Coronary artery (tissue), 2 donors: ENCODE measurements around the gene ZSCAN20.

Experiments
- DNase-seq: peaks from one replicate; pipeline ENCODE4 v3.0.0-alpha.2; 2017; ENCODE audit warnings: low spot score
- H3K27ac ChIP-seq, 2 donors: fragments of 200-600 bp; sonication (generic); one replicate each; pipeline ENCODE4 v1.5.1; 2016 to 2019
- H3K4me3 ChIP-seq: fragments of 200-600 bp; sonication (generic); 2 replicates; pipeline ENCODE4 v1.5.1; 2016; ENCODE audit warnings: mild to moderate bottlenecking, moderate library complexity
- CTCF ChIP-seq: fragments of 200-600 bp; sonication (generic); IDR thresholded peaks from one replicate; pipeline ENCODE4 v1.5.1; 2019; ENCODE audit warnings: antibody characterized with exemption

Gene ZSCAN20

GRCh38 chr1:33429856-33430691, 42.4 kb upstream of the ZSCAN20 start:
- DNase-seq = peak; percentile 78
- peak overlapping the region; percentile 85 for H3K4me3 ChIP-seq
- no peak for TF ChIP-seq CTCF
- H3K27ac ChIP-seq = peak overlapping the region; percentile 55 to 83

GRCh38 chr1:33430692-33431593, 41.5 kb upstream of the ZSCAN20 start, which contains the start of gene PHC2:
Gene PHC2 (minus strand): TSS chr1:33431095. CDS start chr1:33375539, 55,556 bp downstream.
- Histone ChIP-seq H3K27ac (peak within 1 kb of the TSS; percentile 55 to 83), H3K4me3 (peak within 1 kb of the TSS; percentile 85)
- no peak for TF ChIP-seq CTCF
- peak; percentile 98 for DNase-seq

GRCh38 chr1:33433509-33434362, 38.7 kb upstream of the ZSCAN20 start:
- no peak for TF ChIP-seq CTCF
- H3K4me3 ChIP-seq = no peak overlapping the region
- peak overlapping the region in 1 of 2 donors; percentile 34 for H3K27ac ChIP-seq
- no peak for DNase-seq

GRCh38 chr1:33434363-33434750, 38.1 kb upstream of the ZSCAN20 start:
- no peak for DNase-seq
- Histone ChIP-seq H3K4me3 (no peak overlapping the region), H3K27ac (peak overlapping the region in 1 of 2 donors; percentile 34)
- no peak for TF ChIP-seq CTCF

GRCh38 chr1:33435096-33435820, 37.2 kb upstream of the ZSCAN20 start:
- no peak for DNase-seq
- Histone ChIP-seq H3K4me3 (no peak overlapping the region), H3K27ac (no peak overlapping the region)
- no peak for TF ChIP-seq CTCF
